GM12892 (cell line): Measurements from ENCODE around the gene HPGDS.

Experiments used
- POLR2A ChIP-seq: IDR thresholded peaks from 2 replicates; pipeline ENCODE4 v1.6.1; 2011; ENCODE audit warnings: low read depth, low read length, control low read depth
- POLR2AphosphoS5 ChIP-seq: IDR thresholded peaks from 2 replicates; pipeline ENCODE4 v1.6.1; 2011; ENCODE audit warnings: low read depth, low read length, control low read depth

- TF ChIP-seq POLR2A (no peak), POLR2AphosphoS5 (no peak)
Observed at GRCh38 chr4:94271248-94271647, 71.4 kb downstream of the HPGDS start.
